GM21423 (cell line): ENCODE data around the gene NMB.

Source experiments
- ATAC-seq: cut with Tn5 transposase; IDR thresholded peaks from one replicate; pipeline ENCODE4 v1.9.1; 2021; ENCODE audit warnings: mild to moderate bottlenecking, moderate library complexity; ENCODE audit not compliant: unreplicated experiment

The NMB gene

DNA sequence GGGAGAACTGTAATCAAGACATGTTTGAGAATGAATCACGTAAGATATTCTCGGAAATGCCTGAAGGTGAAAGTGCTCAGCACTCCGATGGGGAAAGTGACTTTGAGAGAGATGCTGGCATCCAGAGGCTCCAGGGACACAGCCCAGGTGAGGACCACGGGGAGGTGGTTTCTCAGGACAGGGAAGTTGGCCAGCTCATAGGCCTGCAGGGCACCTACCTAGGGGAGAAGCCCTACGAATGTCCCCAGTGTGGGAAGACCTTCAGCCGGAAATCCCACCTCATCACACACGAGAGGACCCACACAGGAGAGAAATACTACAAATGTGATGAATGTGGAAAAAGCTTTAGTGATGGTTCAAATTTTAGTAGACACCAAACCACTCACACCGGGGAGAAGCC lies 37.4 kb downstream of the NMB start:
- ATAC-seq: no peak

DNA sequence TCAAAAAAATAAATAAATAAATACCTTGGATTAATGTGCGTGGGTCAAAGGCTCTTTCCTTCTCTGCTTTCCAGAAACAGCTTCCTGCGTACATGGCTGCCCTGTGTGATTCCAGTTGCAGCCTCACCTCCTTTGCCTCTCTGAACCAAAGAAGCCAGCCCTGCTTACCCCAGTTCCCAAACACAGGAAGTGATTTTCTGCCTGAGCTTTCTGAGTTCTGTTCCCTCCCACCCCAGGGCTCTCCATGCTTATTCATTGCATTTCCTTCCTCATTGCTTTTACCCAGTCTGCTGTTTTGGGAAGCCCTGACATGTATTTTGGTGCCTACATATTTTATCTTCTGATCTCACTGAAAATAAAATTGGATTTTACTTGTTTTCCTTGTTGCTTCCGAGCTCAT lies 41.8 kb downstream of the NMB start:
- ATAC-seq: no peak

DNA sequence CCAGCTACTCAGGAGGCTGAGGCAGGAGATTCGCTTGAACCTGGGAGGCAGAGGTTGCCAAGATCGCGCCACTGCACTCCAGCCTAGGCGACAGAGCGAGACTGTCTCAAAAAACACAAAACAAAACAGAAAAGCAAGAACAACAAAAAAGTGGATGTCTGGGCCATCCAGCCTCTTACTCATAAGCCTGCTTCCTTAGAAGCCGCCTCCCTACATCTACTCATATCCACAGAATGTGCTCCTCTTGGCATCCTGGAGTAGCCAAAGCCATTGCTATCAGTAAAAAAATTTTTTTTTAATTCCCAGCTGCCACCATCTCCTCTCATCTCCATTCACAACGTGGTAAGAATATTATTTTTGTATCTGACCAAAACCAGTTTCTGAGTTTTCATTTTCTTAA lies 46.4 kb downstream of the NMB start:
- ATAC-seq: no peak

DNA sequence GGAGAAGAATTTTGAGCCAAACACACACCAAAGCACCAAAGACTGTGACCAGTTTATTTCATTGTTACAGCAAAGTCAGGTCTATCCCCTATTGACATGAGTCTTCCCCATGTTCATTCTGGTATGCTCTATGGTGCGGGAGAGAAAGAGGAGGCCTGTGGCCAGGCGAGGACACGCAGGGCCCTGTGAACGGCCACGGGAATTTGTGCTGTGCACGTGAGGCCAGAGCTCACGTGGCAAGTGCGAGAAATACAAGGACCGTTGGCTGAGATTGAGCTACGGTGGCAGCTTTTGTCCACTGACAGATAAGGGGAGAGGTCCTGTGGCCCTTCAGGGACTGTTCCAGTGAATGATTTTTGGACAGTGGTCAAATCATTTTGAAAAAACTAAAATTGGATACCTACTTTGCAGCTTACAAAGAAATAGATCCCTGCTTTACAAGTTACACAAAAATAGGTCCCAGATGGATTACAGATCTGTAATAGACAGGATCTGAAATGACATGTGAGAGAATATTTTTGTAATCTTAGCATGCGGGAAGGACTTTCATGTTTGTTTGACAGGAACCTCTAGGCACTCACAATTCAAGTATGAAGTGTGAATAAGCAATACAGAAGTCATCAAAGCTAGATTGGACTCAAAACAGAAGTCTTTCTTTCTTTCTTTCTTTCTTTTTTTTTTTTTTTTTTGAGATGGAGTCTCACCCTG lies 48.0 kb downstream of the NMB start:
- no peak for ATAC-seq

DNA sequence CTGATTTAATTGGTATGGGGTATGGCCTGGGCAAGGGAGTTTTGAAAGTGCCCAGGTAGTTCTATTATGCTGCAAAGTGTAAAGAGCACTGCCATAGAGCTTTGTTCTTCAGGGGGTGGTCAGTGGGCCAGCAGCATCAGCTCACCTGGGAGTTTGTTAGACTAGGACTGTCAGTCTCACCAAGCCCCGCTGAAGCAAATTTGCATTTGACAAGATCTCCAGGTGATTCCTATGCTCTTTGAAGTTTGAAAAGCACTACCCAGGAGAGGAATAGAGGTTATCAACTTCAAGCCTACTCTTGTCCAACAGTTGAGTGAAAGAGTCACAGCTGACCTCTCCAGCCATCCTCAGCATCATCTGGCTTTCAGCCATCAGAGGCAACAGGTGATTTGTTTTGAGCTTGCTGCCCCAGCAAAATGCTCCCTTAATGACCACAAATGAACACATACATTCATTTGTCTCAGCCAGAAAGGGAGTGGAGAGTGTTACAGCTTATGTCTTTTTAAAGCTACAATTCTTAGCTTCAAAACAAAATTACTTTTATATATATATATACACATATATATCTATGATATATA lies 49.2 kb downstream of the NMB start:
- no peak for ATAC-seq

DNA sequence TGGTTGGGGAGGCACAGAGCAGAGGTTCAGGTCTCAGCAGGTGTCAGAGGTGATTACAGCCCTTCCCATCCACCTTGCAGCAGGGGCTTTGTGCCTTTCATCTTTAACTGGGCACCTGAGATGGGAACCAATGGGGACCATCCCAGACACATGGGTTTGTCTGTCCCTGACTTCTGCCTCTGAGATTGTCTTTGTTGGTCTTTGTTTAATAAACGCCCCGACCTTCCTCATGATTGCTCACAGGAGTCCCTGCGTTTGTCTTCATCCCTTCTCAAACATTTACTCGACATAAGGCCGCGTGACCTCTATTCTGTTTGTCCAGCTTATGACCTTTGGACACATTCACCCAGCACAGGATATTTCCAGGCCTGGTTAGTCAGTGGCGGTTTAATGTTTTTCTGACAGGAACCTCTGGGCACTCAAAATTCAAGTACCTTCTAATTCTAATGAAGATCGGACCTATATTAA lies 51.3 kb downstream of the NMB start:
- no peak for ATAC-seq

DNA sequence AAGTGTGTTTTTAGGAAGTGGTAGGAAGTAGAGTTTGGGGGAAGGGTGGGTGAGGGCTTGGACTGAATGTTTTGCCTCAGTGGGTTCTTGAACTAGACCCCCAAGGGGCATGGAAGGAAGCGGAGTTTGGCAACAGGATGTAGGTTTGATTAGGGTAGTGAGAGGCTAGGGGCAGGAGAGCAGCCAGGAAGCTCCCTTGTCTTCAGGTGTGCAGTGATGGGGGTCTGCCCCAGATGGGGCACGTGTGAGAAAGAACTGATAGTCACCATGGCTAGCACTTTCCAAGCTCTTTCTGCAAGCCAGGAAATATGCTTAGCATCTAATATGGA lies 52.5 kb downstream of the NMB start:
- no peak for ATAC-seq
